Right atrium auricular region (tissue), 2 donors: ENCODE data around the gene NANOS3. TPM values are rescaled to one million over a fixed set of nuclear protein-coding genes. Genes with fewer than 3 reads are reported as not detected.

ENCODE experiments used
- DNase-seq: peaks from one replicate; pipeline ENCODE4 v3.0.0-alpha.2; 2019; ENCODE audit warnings: low spot score
- H3K27ac ChIP-seq, 2 donors: fragments of 200-600 bp; sonication (generic); 1 replicate in 1 of 2; 2 replicates in 1 of 2; pipeline ENCODE4 v1.5.1; 2016 to 2019
- H3K27me3 ChIP-seq, 2 donors: fragments of 200-600 bp; sonication (generic); one replicate each; pipeline versions ENCODE4 v1.5.1 to v1.6.0; 2017 to 2019
- H3K36me3 ChIP-seq: fragments of 200-600 bp; sonication (generic); one replicate; pipeline ENCODE4 v1.5.1; 2016
- H3K4me1 ChIP-seq, 2 donors: fragments of 200-600 bp; sonication (generic); one replicate each; pipeline versions ENCODE4 v1.5.1 to v1.6.0; 2017 to 2019
- H3K4me3 ChIP-seq, 2 donors: fragments of 200-600 bp; sonication (generic); 1 replicate in 1 of 2; 2 replicates in 1 of 2; pipeline ENCODE4 v1.5.1; 2017 to 2019; ENCODE audit warnings: mild to moderate bottlenecking in 1 of 2, moderate library complexity in 1 of 2
- H3K9me3 ChIP-seq, 2 donors: fragments of 200-600 bp; sonication (generic); one replicate each; pipeline ENCODE4 v1.5.1; 2019
- CTCF ChIP-seq, 2 donors: fragments of 200-600 bp; sonication (generic); IDR thresholded peaks; one replicate each; pipeline ENCODE4 v1.5.1; 2019; ENCODE audit warnings: antibody characterized with exemption in 2 of 2
- total RNA-seq, 2 donors: library from RNA; depleted of rRNA; stranded (reverse); fragments of >200 nt; gene quantifications; one replicate each; pipeline ENCODE4 v1.1.0, GENCODE V29; 2016

The NANOS3 gene
- total RNA-seq, 2 donors from 2014 or later = not detected

DNA sequence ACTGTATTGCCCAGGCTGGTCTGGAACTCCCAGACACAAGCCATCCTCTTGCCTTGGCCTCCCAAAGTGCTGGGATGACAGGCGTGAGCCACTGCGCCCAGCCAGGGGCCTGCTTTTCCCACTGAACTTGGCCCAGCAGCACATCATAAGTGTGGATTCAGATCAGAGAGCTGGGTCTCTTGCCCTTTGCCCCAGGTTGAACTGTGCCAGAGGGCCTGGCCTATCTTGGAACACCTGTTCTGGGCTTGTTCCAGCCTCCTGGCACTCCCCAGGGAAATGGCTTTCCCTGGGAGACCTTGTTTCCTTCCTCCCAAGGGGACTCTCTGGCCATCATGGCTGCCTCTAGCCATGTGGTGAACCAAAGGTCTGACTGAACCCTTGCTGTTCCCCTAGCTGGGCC, 32.5 kb downstream of the NANOS3 start:
- Histone ChIP-seq H3K4me3 (no peak overlapping the region), H3K9me3 (no peaks in the 10 kb centered on the region), H3K27ac (no peak overlapping the region), H3K27me3 (no peaks in the 10 kb centered on the region), H3K36me3 (peaks cover 34% of the 10 kb centered on the region), H3K4me1 (peaks cover 0 to 18% of the 10 kb centered on the region in 2 donors)
- no peak for TF ChIP-seq CTCF (IDR thresholded peaks at IDR 0.05)
- DNase-seq = no peak

DNA sequence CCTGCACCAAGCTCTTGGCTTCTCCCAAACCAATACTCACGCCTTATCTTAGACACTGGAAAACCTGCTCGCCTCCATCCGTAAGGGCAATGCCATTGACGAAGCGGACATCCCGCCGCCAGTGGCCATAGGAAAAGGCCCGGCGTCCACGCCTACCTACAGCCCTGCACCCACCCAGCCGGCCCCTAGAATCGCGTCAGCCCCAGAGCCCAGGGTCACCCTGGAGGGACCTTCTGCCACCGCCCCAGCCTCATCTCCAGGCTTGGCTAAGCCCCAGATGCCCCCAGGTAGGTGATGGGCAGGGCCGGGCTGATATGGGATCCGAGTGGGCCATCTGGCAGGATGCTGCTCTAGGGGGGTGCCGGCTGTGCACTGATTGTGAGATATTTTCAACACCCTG, 36.4 kb downstream of the NANOS3 start:
- H3K4me3 ChIP-seq = no peak overlapping the region
- DNase-seq = no peak
- no peaks in the 10 kb centered on the region for H3K27me3 ChIP-seq
- peaks cover 51% of the 10 kb centered on the region for H3K36me3 ChIP-seq
- H3K9me3 ChIP-seq = no peaks in the 10 kb centered on the region
- no peak for TF ChIP-seq CTCF (IDR thresholded peaks at IDR 0.05)
- H3K4me1 ChIP-seq = no peaks in the 10 kb centered on the region
- H3K27ac ChIP-seq = no peak overlapping the region

DNA sequence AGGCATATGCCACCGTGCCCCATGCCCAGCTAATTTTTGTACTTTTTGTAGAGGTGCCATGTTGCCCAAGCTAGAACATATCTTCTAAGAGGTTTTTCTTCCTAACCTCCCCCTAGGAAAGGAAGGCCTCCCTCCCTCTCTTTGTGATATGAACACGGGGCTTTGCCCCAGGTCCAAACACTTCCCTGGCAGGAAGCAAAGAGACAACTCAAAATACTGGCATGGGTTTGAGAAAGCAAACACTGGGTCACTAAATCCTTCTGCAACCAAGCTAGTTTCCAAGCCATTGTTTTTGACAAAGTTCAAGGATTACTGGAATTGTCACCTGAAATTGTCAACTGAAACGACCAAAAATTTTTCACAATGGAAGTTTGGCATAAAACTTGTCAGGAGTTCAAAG, 37.8 kb downstream of the NANOS3 start:
- H3K4me1 ChIP-seq = no peaks in the 10 kb centered on the region
- no peaks in the 10 kb centered on the region for H3K9me3 ChIP-seq
- DNase-seq = no peak
- H3K27me3 ChIP-seq = no peaks in the 10 kb centered on the region
- H3K27ac ChIP-seq = no peak overlapping the region
- no peak for TF ChIP-seq CTCF (IDR thresholded peaks at IDR 0.05)
- peaks cover 64% of the 10 kb centered on the region for H3K36me3 ChIP-seq
- H3K4me3 ChIP-seq = no peak overlapping the region

DNA sequence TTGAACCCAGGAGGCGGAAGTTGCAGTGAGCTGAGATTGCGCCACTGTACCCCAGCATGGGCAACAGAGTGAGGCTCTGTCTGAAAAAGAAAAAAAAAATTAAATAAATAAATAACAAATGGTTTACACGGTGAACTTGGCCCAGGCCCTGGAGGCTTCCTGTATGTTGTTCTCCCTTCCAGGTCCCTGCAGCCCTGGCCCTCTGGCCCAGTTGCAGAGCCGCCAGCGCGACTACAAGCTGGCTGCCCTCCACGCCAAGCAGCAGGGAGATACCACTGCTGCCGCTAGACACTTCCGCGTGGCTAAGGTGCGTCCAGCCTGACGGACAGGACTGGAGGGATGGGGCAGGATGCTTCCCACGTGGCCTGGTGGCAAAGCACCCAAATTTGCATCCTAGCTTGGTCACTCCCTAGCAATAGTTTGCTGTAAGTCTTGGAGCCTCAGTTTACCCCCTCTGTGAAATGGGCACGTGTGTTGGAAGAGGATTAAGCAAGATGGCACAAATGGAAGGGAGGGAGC, 41.0 kb downstream of the NANOS3 start:
- TF ChIP-seq CTCF (IDR thresholded peaks at IDR 0.05) = no peak
- no peak overlapping the region for H3K4me3 ChIP-seq
- no peak overlapping the region for H3K27ac ChIP-seq
- DNase-seq = no peak
- H3K4me1 ChIP-seq = no peaks in the 10 kb centered on the region
- peaks cover 70% of the 10 kb centered on the region for H3K36me3 ChIP-seq
- H3K9me3 ChIP-seq = no peaks in the 10 kb centered on the region
- no peaks in the 10 kb centered on the region for H3K27me3 ChIP-seq

- DNase-seq = no peak
- TF ChIP-seq CTCF (IDR thresholded peaks at IDR 0.05) = no peak
- H3K27me3 ChIP-seq = no peaks in the 10 kb centered on the region
- no peaks in the 10 kb centered on the region for H3K9me3 ChIP-seq
- no peak overlapping the region for H3K4me3 ChIP-seq
- no peak overlapping the region for H3K27ac ChIP-seq
- no peaks in the 10 kb centered on the region for H3K4me1 ChIP-seq
- H3K36me3 ChIP-seq = peaks cover 70% of the 10 kb centered on the region
Measured at GRCh38 chr19:13918726-13919411, 41.9 kb downstream of the NANOS3 start.

DNA sequence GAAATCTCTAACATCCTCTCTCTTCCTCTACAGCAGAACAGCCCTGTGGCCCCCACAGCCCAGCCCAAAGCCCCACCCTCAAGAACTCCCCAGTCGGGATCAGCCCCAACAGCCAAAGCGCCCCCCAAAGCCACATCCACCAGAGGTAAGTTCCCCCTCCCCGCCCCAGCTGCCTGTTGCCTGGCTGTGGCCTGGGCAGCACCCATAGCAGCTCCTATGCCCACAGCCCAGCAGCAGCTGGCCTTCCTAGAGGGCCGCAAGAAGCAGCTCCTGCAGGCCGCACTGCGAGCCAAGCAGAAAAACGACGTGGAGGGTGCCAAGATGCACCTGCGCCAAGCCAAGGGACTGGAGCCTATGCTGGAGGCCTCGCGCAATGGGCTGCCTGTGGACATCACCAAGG, 43.6 kb downstream of the NANOS3 start:
- DNase-seq = no peak
- peaks cover 77% of the 10 kb centered on the region for H3K36me3 ChIP-seq

More for the DNA sequence above, 43.6 kb downstream of the NANOS3 start:
- no peak for TF ChIP-seq CTCF (IDR thresholded peaks at IDR 0.05)
- Histone ChIP-seq H3K4me3 (no peak overlapping the region), H3K27me3 (no peaks in the 10 kb centered on the region), H3K9me3 (no peaks in the 10 kb centered on the region), H3K4me1 (no peaks in the 10 kb centered on the region), H3K27ac (no peak overlapping the region)
